A673 (cell line): ENCODE results near the gene TAF1C. TPM values are rescaled to one million over a fixed set of nuclear protein-coding genes. Genes with fewer than 3 reads are reported as not detected.

Source experiments
- BruUV-seq: library from RNA; stranded (reverse); fragments of 400-500 nt; replicated peaks from 2 replicates; lab custom pipeline; 2021; lab: Mats Ljungman, UMichigan
- CTCF ChIA-PET: fragments of 300-600 bp; sonication (Branson Sonifier 250); formaldehyde crosslinking; loops from one replicate; lab custom pipeline; 2022; ENCODE audit warnings: antibody characterized with exemption; lab: Charles Lee
- POLR2A ChIA-PET: fragments of 300-600 bp; sonication (Branson Sonifier 250); formaldehyde crosslinking; loops from one replicate; lab custom pipeline; 2022; ENCODE audit warnings: antibody characterized with exemption; ENCODE audit not compliant: low non-redundant PET; lab: Charles Lee
- DNase-seq: peaks from one replicate; pipeline ENCODE4 v3.0.0-alpha.2; 2015; ENCODE audit warnings: low spot score
- H3K27ac ChIP-seq: fragments of 200-600 bp; sonication (generic); 2 replicates; pipeline ENCODE4 v1.5.1; 2016; ENCODE audit warnings: mixed run types, low read depth, mild to moderate bottlenecking, mixed read lengths, antibody characterized with exemption, low read length; ENCODE audit not compliant: poor library complexity, severe bottlenecking
- H3K27me3 ChIP-seq: fragments of 200-600 bp; sonication (generic); replicated peaks from 2 replicates; pipeline ENCODE4 v1.6.1; 2017; ENCODE audit warnings: mixed run types, low read depth, mild to moderate bottlenecking, mixed read lengths, antibody characterized with exemption, low read length; ENCODE audit not compliant: insufficient read depth, poor library complexity
- H3K36me3 ChIP-seq: fragments of 200-600 bp; sonication (generic); 2 replicates; pipeline ENCODE4 v1.6.1; 2016; ENCODE audit warnings: mixed run types, mild to moderate bottlenecking, mixed read lengths, antibody characterized with exemption, low read length; ENCODE audit not compliant: insufficient read depth, poor library complexity, severe bottlenecking
- H3K4me1 ChIP-seq: fragments of 200-600 bp; sonication (generic); 2 replicates; pipeline ENCODE4 v1.6.1; 2017; ENCODE audit warnings: mixed run types, mild to moderate bottlenecking, mixed read lengths, antibody characterized with exemption, low read length; ENCODE audit not compliant: insufficient read depth, poor library complexity, severe bottlenecking
- H3K4me3 ChIP-seq: fragments of 200-600 bp; sonication (generic); 2 replicates; pipeline ENCODE4 v1.5.1; 2016; ENCODE audit warnings: low read depth, mixed run types, mild to moderate bottlenecking, mixed read lengths, low read length; ENCODE audit not compliant: poor library complexity, severe bottlenecking
- H3K9me3 ChIP-seq: fragments of 200-600 bp; sonication (generic); 2 replicates; pipeline ENCODE4 v1.6.1; 2016; ENCODE audit warnings: mixed run types, low read depth, mild to moderate bottlenecking, mixed read lengths, antibody characterized with exemption, low read length; ENCODE audit not compliant: poor library complexity, severe bottlenecking
- CTCF ChIP-seq: fragments of 300-800, 200-600 bp; sonication (generic); conservative IDR thresholded peaks from 2 replicates; pipeline ENCODE4 v1.5.1; 2017; ENCODE audit warnings: low read depth, mild to moderate bottlenecking, antibody characterized with exemption, low read length, moderate library complexity, mixed read lengths
- EZH2 ChIP-seq: fragments of 200-600 bp; sonication (generic); IDR thresholded peaks from 2 replicates; pipeline ENCODE4 v1.6.1; 2017; ENCODE audit warnings: borderline replicate concordance, low read depth, mild to moderate bottlenecking, mixed read lengths, antibody characterized with exemption, low read length; ENCODE audit not compliant: poor library complexity, severe bottlenecking
- intact Hi-C: fragments of 100-400 bp; cut with micrococcal nuclease; formaldehyde crosslinking; loops from one replicate; pipeline ENCODE4 v1.10.0; 2022; ENCODE audit not compliant: unreplicated experiment
- total RNA-seq: library from RNA; stranded (reverse); gene quantifications from 2 replicates; pipeline ENCODE4 v1.2.3, GENCODE V29; 2021

The TAF1C gene
- total RNA-seq, 1 experiment from 2014 or later = 58.4 TPM

- ChIA-PET POLR2A (no interaction called here), CTCF (no interaction called here)
- BruUV-seq = no TSS peak
- Histone ChIP-seq H3K4me1 (no peaks in the 10 kb centered on the region), H3K4me3 (no peak overlapping the region), H3K9me3 (no peaks in the 10 kb centered on the region), H3K36me3 (no peaks in the 10 kb centered on the region), H3K27me3 (peaks cover 4% of the 10 kb centered on the region), H3K27ac (no peak overlapping the region)
- intact Hi-C loops = no loop called here
- no peak for TF ChIP-seq EZH2
- TF ChIP-seq CTCF = no peak
- DNase-seq = no peak
Measured at GRCh38 chr16:84228256-84228838, 41.5 kb upstream of the TAF1C start.

DNA sequence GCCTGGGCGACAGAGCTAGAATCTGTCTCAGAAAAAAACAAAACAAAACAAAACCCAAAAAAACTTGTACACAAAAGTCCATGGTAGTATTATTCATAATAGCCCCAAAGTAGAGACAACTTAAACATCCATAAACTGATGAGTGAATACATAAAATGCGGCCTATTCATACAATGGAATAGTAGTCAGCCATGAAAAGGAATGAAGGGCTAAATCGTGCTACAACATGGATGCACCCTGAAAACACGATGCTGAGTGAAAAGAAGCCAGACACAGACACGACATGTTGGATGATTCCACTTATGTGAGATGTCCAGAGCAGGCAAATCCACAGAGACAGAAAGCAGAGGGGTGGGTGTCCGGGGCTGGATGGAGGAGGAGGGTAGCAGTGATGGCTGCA lies 40.7 kb upstream of the TAF1C start:
- no peak overlapping the region for H3K27ac ChIP-seq
- TF ChIP-seq CTCF (no peak), EZH2 (no peak)

GRCh38 chr16:84226026-84226425 lies 39.2 kb upstream of the TAF1C start:
- H3K4me3 ChIP-seq = no peak overlapping the region
- CTCF ChIA-PET = no interaction called here
- peaks cover 4% of the 10 kb centered on the region for H3K27me3 ChIP-seq
- BruUV-seq = no TSS peak
- H3K4me1 ChIP-seq = no peaks in the 10 kb centered on the region
- DNase-seq = no peak
- intact Hi-C loops = no loop called here
- H3K27ac ChIP-seq = no peak overlapping the region
- H3K9me3 ChIP-seq = no peaks in the 10 kb centered on the region
- no peak for TF ChIP-seq CTCF
- TF ChIP-seq EZH2 = no peak
- POLR2A ChIA-PET = no interaction called here
- no peaks in the 10 kb centered on the region for H3K36me3 ChIP-seq

More for the DNA sequence above, 40.7 kb upstream of the TAF1C start:
- H3K27me3 ChIP-seq = peaks cover 4% of the 10 kb centered on the region
- no peaks in the 10 kb centered on the region for H3K9me3 ChIP-seq
- ChIA-PET CTCF (no interaction called here), POLR2A (no interaction called here)
- no peak overlapping the region for H3K4me3 ChIP-seq
- no peaks in the 10 kb centered on the region for H3K4me1 ChIP-seq
- no peak for DNase-seq
- H3K36me3 ChIP-seq = no peaks in the 10 kb centered on the region
- intact Hi-C loops = no loop called here
- BruUV-seq = no TSS peak
